ENCODE measurements around the gene RHO. TPM values are rescaled to one million over a fixed set of nuclear protein-coding genes. Genes with fewer than 3 reads are reported as not detected.
"Not testable (repeated sequence)": the region's sequence is repeated elsewhere in the genome, so short reads cannot be mapped to it uniquely, and the experiment has no call there.

The RHO gene
- total RNA-seq, 2 donors from 2014 or later: not detected

GRCh38 chr3:129540776-129541516, 12.5 kb downstream of the RHO start:
- 89 to 91% methylated on average over 11 of the region's 11 CpGs for WGBS, 2 donors
- ATAC-seq: no peak
- TF ChIP-seq POLR2A (IDR thresholded peaks at IDR 0.05) (no peak), CTCF (IDR thresholded peaks at IDR 0.05) (no peak)

GRCh38 chr3:129542747-129543146, 14.3 kb downstream of the RHO start:
- no peak overlapping the region for H3K27ac ChIP-seq
- H3K4me3 ChIP-seq: no peak overlapping the region
- intact Hi-C loops (cut with DNase I): no loop called here
- H3K36me3 ChIP-seq (replicated peaks in 1 of 2; ENCODE audit: insufficient read depth in 1 of 2, low read depth in 2 of 2): no peaks in the 10 kb centered on the region
- H3K9me3 ChIP-seq: no peaks in the 10 kb centered on the region
- H3K4me1 ChIP-seq: no peaks in the 10 kb centered on the region
- TF ChIP-seq POLR2A (IDR thresholded peaks at IDR 0.05) (no peak), CTCF (IDR thresholded peaks at IDR 0.05) (no peak)
- WGBS, 2 donors: 84 to 95% methylated on average over 3 to 5 of the region's 5 CpGs
- ATAC-seq (no peak), DNase-seq (no peak)
- H3K27me3 ChIP-seq: no peaks in the 10 kb centered on the region

More at GRCh38 chr3:129540776-129541516, 12.5 kb downstream of the RHO start:
- Histone ChIP-seq H3K4me3 (no peak overlapping the region), H3K27me3 (no peaks in the 10 kb centered on the region), H3K4me1 (no peaks in the 10 kb centered on the region), H3K9me3 (no peaks in the 10 kb centered on the region), H3K27ac (no peak overlapping the region), H3K36me3 (replicated peaks in 1 of 2; ENCODE audit: insufficient read depth in 1 of 2, low read depth in 2 of 2) (no peaks in the 10 kb centered on the region)
- intact Hi-C loops (cut with DNase I): no loop called here
- DNase-seq: no peak

- WGBS, 2 donors: 88 to 91% methylated on average over 8 to 16 of the region's 16 CpGs
- intact Hi-C loops (cut with DNase I): no loop called here
- TF ChIP-seq CTCF (IDR thresholded peaks at IDR 0.05) (no peak), POLR2A (IDR thresholded peaks at IDR 0.05) (no peak)
These were observed 14.8 kb downstream of the RHO start, which contains the start of gene H1-8 for GRCh38 chr3:129543156-129543790. H1-8 (plus strand) TSS chr3:129543175; CDS start chr3:129543219, 44 bp downstream.

GRCh38 chr3:129543999-129544398, 15.6 kb downstream of the RHO start:
- 86 to 88% methylated on average over 9 of the region's 9 CpGs for WGBS, 2 donors
- intact Hi-C loops (cut with DNase I): no loop called here

More at GRCh38 chr3:129543156-129543790, 14.8 kb downstream of the RHO start, which contains the start of gene H1-8:
- no peaks in the 10 kb centered on the region for H3K27me3 ChIP-seq
- no peak within 1 kb of the TSS for H3K27ac ChIP-seq
- ATAC-seq (no peak), DNase-seq (no peak)
- no peaks in the 10 kb centered on the region for H3K9me3 ChIP-seq
- H3K36me3 ChIP-seq (replicated peaks in 1 of 2; ENCODE audit: insufficient read depth in 1 of 2, low read depth in 2 of 2): no peaks in the 10 kb centered on the region
- peaks cover 2% of the 10 kb centered on the region for H3K4me1 ChIP-seq
- no peak within 1 kb of the TSS for H3K4me3 ChIP-seq

GRCh38 chr3:129545951-129546350, 17.5 kb downstream of the RHO start:
- H3K9me3 ChIP-seq; H3K27me3 ChIP-seq; DNase-seq; H3K27ac ChIP-seq; H3K4me3 ChIP-seq; H3K36me3 ChIP-seq (replicated peaks in 1 of 2; ENCODE audit: insufficient read depth in 1 of 2, low read depth in 2 of 2); intact Hi-C loops (cut with DNase I); ATAC-seq: not testable (repeated sequence)
- peaks cover 14% of the 10 kb centered on the region for H3K4me1 ChIP-seq
- 81 to 92% methylated on average over 3 of the region's 3 CpGs for WGBS, 2 donors

More at GRCh38 chr3:129543999-129544398, 15.6 kb downstream of the RHO start:
- Histone ChIP-seq H3K27ac (no peak overlapping the region), H3K4me3 (no peak overlapping the region), H3K4me1 (peaks cover 9% of the 10 kb centered on the region), H3K36me3 (replicated peaks in 1 of 2; ENCODE audit: insufficient read depth in 1 of 2, low read depth in 2 of 2) (no peaks in the 10 kb centered on the region), H3K27me3 (no peaks in the 10 kb centered on the region), H3K9me3 (no peaks in the 10 kb centered on the region)
- ATAC-seq: no peak
- TF ChIP-seq CTCF (IDR thresholded peaks at IDR 0.05): no peak
- no peak for TF ChIP-seq POLR2A (IDR thresholded peaks at IDR 0.05)
- DNase-seq: no peak

Data from body of pancreas (tissue), 4 donors.